ENCODE results near the gene EHD4. TPM values are rescaled to one million over a fixed set of nuclear protein-coding genes. Genes with fewer than 3 reads are reported as not detected.

The EHD4 gene
- total and polyA plus RNA-seq, 9 of the 15 experiments (the other 6 are each of a cell fraction or from before 2014, with no cell fraction given): 0.89 to 10.3 (median 6.4) TPM

GRCh38 chr15:41917767-41918430 is 54.5 kb downstream of the EHD4 start (continued):
- TF ChIP-seq RERE (CRISPR knock-in tag; IDR thresholded peaks at IDR 0.05; ENCODE audit: borderline replicate concordance): no peak
- TF ChIP-seq MEF2A (IDR thresholded peaks at IDR 0.05; ENCODE audit: control insufficient read depth, low read depth, low read length): no peak
- TF ChIP-seq SIX5 (IDR thresholded peaks at IDR 0.05; ENCODE audit: borderline replicate concordance in 1 of 2, insufficient read depth in 1 of 2, low read depth in 1 of 2, low read length in 2 of 2): no peak
- TF ChIP-seq CCAR2 (IDR thresholded peaks at IDR 0.05; ENCODE audit: low read depth, low read length): no peak
- TF ChIP-seq LEF1 (IDR thresholded peaks at IDR 0.05): no peak
- no peak for TF ChIP-seq ZBTB7A (IDR thresholded peaks at IDR 0.05; ENCODE audit: borderline replicate concordance, control insufficient read depth, low read depth, low read length)
- TF ChIP-seq FOXA3 (CRISPR knock-in tag; conservative IDR thresholded peaks at IDR 0.05 in 1 of 2, IDR thresholded peaks at IDR 0.05 in 1 of 2): no peak
- TF ChIP-seq CGGBP1 (CRISPR knock-in tag; IDR thresholded peaks at IDR 0.05): no peak
- TF ChIP-seq TOE1 (IDR thresholded peaks at IDR 0.05; ENCODE audit: borderline replicate concordance): peak; percentile 31; the same call in 1 of the 2 replicates
- no peak for TF ChIP-seq TOE1 (CRISPR knock-in tag; IDR thresholded peaks at IDR 0.05; ENCODE audit: borderline replicate concordance, low read depth)
- no peak for TF ChIP-seq COPS2 (conservative IDR thresholded peaks at IDR 0.05)
- TF ChIP-seq E2F8 (IDR thresholded peaks at IDR 0.05; ENCODE audit: low read depth, partially characterized antibody): no peak
- TF ChIP-seq TCF3 (CRISPR knock-in tag; IDR thresholded peaks at IDR 0.05): peak; percentile 39; the same call in 1 of the 2 replicates
- TF ChIP-seq KAT7 (CRISPR knock-in tag; IDR thresholded peaks at IDR 0.05; ENCODE audit: borderline replicate concordance): no peak
- TF ChIP-seq JUNB (CRISPR knock-in tag; conservative IDR thresholded peaks at IDR 0.05): 0 out of 2 replicates have a peak, but pooled peaks have one; percentile 40
- no peak for TF ChIP-seq POLR2AphosphoS2 (IDR thresholded peaks at IDR 0.05; ENCODE audit: low read length)
- no peak for TF ChIP-seq CC2D1A (IDR thresholded peaks at IDR 0.05)
- TF ChIP-seq POLR2AphosphoS5 (IDR thresholded peaks at IDR 0.05; ENCODE audit: control insufficient read depth, insufficient read depth, low read depth, low read length): no peak
- peak; percentile 80 for TF ChIP-seq ARID1B (IDR thresholded peaks at IDR 0.05)
- TF ChIP-seq RFX7 (CRISPR knock-in tag; IDR thresholded peaks at IDR 0.05): no peak

All from K562 (cell line).